NCI-H146 treated with DMSO at 0.1 percent for 48 hours (cell line): Measurements from ENCODE around the gene PSMD9.
"Not testable (repeated sequence)": the region's sequence is repeated elsewhere in the genome, so short reads cannot be mapped to it uniquely, and the experiment has no call there.

Experiments used
- DNase-seq: peaks from one replicate; lab custom pipeline; 2025; ENCODE audit not compliant: unreplicated experiment; lab: John Stamatoyannopoulos, UW

The PSMD9 gene

GRCh38 chr12:121888478-121889273 lies at the start of gene PSMD9:
Gene PSMD9 (plus strand): TSS chr12:121888790. CDS start chr12:121888857, 67 bp downstream.
- peak; percentile 89 for DNase-seq

- DNase-seq, result peak; percentile 95
Observed at GRCh38 chr12:121839106-121839992, 49.2 kb upstream of the PSMD9 start.

GRCh38 chr12:121839993-121840761 lies 48.4 kb upstream of the PSMD9 start:
- no peak for DNase-seq

GRCh38 chr12:121843236-121843982 lies 45.2 kb upstream of the PSMD9 start:
- DNase-seq, result no peak

GRCh38 chr12:121845701-121846100 lies 42.9 kb upstream of the PSMD9 start:
- no peak for DNase-seq

- no peak for DNase-seq
Observed at GRCh38 chr12:121849211-121849610, 39.4 kb upstream of the PSMD9 start.

GRCh38 chr12:121849665-121850064 lies 38.9 kb upstream of the PSMD9 start:
- DNase-seq, result no peak

GRCh38 chr12:121852392-121852791 lies 36.2 kb upstream of the PSMD9 start:
- DNase-seq, result not testable (repeated sequence)

- DNase-seq, result no peak
Observed at GRCh38 chr12:121857322-121858246, 31.0 kb upstream of the PSMD9 start.

GRCh38 chr12:121858318-121858661 lies 30.3 kb upstream of the PSMD9 start:
- DNase-seq, result no peak

- no peak for DNase-seq
Observed at GRCh38 chr12:121858662-121859572, 29.7 kb upstream of the PSMD9 start, which contains the start of gene HPD. Gene HPD (minus strand): TSS chr12:121858859. CDS start chr12:121858823, 36 bp downstream.

GRCh38 chr12:121860257-121860656 lies 28.3 kb upstream of the PSMD9 start:
- no peak for DNase-seq

- not testable (repeated sequence) for DNase-seq
Observed at GRCh38 chr12:121860699-121861098, 27.9 kb upstream of the PSMD9 start.

- peak; percentile 30 for DNase-seq
Observed at GRCh38 chr12:121861636-121862254, 26.8 kb upstream of the PSMD9 start.

- DNase-seq, result no peak
Observed at GRCh38 chr12:121866331-121866730, 22.3 kb upstream of the PSMD9 start.

- DNase-seq, result not testable (repeated sequence)
Observed at GRCh38 chr12:121869229-121869628, 19.4 kb upstream of the PSMD9 start.

- no peak for DNase-seq
Observed at GRCh38 chr12:121871467-121871866, 17.1 kb upstream of the PSMD9 start.
